Ovary (tissue), 3 donors: ENCODE data around the gene PCDHGC5.

Experiments used
- EP300 ChIP-seq: sonication (generic); formaldehyde crosslinking; IDR thresholded peaks from one replicate; pipeline ENCODE4 v1.6.1; 2017; ENCODE audit warnings: antibody characterized with exemption
- POLR2A ChIP-seq: fragments of 450-650 bp; IDR thresholded peaks from one replicate; pipeline ENCODE4 v1.6.1; 2017; ENCODE audit warnings: antibody characterized with exemption, mild to moderate bottlenecking, moderate library complexity
- TF ChIP-seq, protein P1 (sequence below), 3 donors: fragments of 450-650 bp in 2 of 3; fragments of 200-600 bp in 1 of 3; IDR thresholded peaks; one replicate each; pipeline versions ENCODE4 v1.5.1 to v1.8.0; 2016 to 2022; ENCODE audit warnings: antibody characterized with exemption in 3 of 3, mild to moderate bottlenecking in 1 of 3
- donor health status: DM: no; HTN: no; CAD: no.

DNA sequence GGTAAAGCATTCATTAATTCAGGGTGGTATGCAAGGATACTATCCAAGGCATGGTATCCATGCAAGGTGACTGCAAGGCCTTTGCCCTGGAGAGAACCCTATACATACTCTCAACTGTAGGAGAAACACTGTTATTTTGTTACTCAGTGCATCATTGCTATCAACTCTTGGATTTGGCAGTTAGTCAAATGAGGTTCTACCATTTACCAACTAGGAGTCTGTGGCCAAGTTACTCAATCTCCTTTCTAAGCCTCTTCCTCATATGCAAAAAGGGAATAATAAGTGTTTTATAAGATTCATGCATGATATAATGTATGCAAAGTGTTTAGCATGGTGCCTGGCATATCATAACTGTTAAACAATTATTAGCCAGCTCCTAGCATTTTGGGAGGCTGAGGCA, 9.1 kb upstream of the PCDHGC5 start:
- TF ChIP-seq, protein P1, sequence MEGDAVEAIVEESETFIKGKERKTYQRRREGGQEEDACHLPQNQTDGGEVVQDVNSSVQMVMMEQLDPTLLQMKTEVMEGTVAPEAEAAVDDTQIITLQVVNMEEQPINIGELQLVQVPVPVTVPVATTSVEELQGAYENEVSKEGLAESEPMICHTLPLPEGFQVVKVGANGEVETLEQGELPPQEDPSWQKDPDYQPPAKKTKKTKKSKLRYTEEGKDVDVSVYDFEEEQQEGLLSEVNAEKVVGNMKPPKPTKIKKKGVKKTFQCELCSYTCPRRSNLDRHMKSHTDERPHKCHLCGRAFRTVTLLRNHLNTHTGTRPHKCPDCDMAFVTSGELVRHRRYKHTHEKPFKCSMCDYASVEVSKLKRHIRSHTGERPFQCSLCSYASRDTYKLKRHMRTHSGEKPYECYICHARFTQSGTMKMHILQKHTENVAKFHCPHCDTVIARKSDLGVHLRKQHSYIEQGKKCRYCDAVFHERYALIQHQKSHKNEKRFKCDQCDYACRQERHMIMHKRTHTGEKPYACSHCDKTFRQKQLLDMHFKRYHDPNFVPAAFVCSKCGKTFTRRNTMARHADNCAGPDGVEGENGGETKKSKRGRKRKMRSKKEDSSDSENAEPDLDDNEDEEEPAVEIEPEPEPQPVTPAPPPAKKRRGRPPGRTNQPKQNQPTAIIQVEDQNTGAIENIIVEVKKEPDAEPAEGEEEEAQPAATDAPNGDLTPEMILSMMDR (IDR thresholded peaks at IDR 0.05): no peak
- TF ChIP-seq POLR2A: no peak
- TF ChIP-seq EP300: no peak
